22Rv1 (cell line): Measurements from ENCODE around the gene ENTPD8.
"Not testable (repeated sequence)": the region's sequence is repeated elsewhere in the genome, so short reads cannot be mapped to it uniquely, and the experiment has no call there.

Experiments used
- H3K27ac ChIP-seq: fragments of 450-650 bp; 2 replicates; pipeline ENCODE4 v1.5.1; 2017
- CTCF ChIP-seq: fragments of 450-650 bp; IDR thresholded peaks from 2 replicates; pipeline ENCODE4 v1.5.1; 2017; ENCODE audit warnings: mild to moderate bottlenecking
- ZFX ChIP-seq: fragments of 450-650 bp; IDR thresholded peaks from 2 replicates; pipeline ENCODE4 v1.6.1; 2017; ENCODE audit warnings: antibody characterized with exemption, borderline replicate concordance

Gene ENTPD8

GRCh38 chr9:137455359-137455991 lies 14.3 kb upstream of the ENTPD8 start:
- TF ChIP-seq CTCF = no peak
- no peak for TF ChIP-seq ZFX

GRCh38 chr9:137454597-137455358 lies 13.6 kb upstream of the ENTPD8 start:
- TF ChIP-seq CTCF (no peak), ZFX (no peak)
- no peak overlapping the region for H3K27ac ChIP-seq

More at GRCh38 chr9:137455359-137455991, 14.3 kb upstream of the ENTPD8 start:
- H3K27ac ChIP-seq = no peak overlapping the region

- TF ChIP-seq CTCF (no peak), ZFX (no peak)
- no peak overlapping the region for H3K27ac ChIP-seq
Observed at GRCh38 chr9:137454145-137454596, 13.0 kb upstream of the ENTPD8 start.

- TF ChIP-seq ZFX (no peak), CTCF (no peak)
- no peak overlapping the region for H3K27ac ChIP-seq
Observed at GRCh38 chr9:137453643-137454081, 12.5 kb upstream of the ENTPD8 start.

GRCh38 chr9:137452761-137453642 lies 11.8 kb upstream of the ENTPD8 start:
- TF ChIP-seq ZFX (no peak), CTCF (no peak)
- no peak overlapping the region for H3K27ac ChIP-seq

- TF ChIP-seq ZFX (no peak), CTCF (no peak)
- no peak overlapping the region for H3K27ac ChIP-seq
Observed at GRCh38 chr9:137452006-137452760, 11.0 kb upstream of the ENTPD8 start.

GRCh38 chr9:137451264-137452005 lies 10.3 kb upstream of the ENTPD8 start:
- H3K27ac ChIP-seq = not testable (repeated sequence)

GRCh38 chr9:137450539-137451222 lies 9.5 kb upstream of the ENTPD8 start:
- H3K27ac ChIP-seq = not testable (repeated sequence)
